Medulla oblongata (tissue), 1 donor: ENCODE data around the gene PSMB11.
A peak's percentile ranks its signal among the peaks of the same experiment; 100 is the strongest.

Experiments
- DNase-seq: peaks from one replicate; pipeline ENCODE4 v3.0.0-alpha.2; 2015; ENCODE audit errors: extremely low spot score

The PSMB11 gene

GRCh38 chr14:23058654-23059504 lies 16.9 kb downstream of the PSMB11 start:
- DNase-seq, result no peak

DNA sequence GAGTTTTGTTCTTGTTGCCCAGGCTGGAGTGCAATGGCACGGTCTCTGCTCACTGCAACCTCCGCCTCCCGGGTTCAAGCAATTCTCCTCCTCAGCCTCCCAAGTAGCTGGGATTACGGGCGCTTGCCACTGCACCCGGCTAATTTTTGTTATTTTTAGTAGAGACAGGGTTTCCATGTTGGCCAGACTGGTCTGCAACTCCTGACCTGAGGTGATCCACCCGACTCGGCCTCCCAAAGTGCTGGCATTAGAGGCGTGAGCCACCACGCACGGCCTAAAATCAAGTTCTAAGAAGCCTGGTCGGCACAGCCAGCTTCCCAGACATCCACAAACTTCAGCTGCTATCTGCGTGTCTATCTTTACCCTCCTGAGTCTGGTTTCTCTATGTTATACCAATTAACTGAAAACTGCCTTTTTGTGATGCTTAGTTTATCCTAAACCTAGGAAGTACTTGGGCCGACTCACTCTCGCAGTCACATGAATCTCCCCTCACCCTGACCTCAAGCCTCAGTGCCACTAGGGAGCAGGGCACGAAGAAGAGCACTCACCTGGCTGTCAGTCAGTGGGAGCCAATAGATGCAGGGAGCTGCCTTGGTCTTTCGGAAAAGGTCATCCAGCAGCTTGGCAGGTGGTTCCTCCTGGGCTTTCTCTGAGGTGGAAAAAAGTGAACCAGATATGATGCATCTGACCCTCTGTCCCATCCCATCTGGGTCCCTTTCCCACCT lies 18.7 kb downstream of the PSMB11 start:
- DNase-seq, result no peak

DNA sequence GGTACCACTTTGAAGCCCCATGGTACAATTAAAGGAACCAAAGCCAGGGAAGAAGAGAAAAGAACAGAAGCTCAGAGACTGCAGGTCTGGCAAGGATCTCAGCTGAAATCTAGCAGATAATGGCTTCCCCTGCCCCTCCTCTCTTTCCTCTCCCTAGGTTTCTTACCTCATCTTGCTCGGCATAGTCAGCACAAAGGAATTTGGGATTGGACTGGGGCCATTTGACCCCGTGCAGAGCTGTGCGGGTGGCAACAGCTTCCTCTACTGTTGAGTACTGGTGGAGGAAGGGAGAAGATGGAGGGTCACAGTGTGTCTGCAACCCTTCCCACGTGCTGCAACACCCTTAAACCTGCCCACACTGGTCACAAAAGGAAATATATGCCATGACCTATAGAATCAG lies 20.0 kb downstream of the PSMB11 start:
- DNase-seq, result no peak

DNA sequence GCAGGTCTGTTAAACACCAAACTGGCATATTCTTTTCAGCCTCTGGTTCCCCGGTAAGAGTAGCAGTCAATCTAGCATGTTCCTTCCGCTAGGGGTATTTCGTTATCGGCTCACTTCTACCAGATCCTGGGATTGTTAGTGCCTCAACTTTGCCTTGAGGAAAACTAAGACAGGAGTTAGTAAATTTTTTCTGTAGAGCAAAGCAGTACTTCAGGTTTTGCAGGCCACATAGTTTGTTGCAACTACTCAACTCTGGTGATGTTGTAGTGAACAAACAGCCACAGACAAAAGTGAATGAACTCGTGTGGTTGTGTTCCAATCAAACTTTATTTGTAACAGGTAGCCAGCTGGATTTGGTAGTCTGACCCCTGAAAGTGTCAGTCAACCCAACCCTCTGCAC lies 21.6 kb downstream of the PSMB11 start:
- no peak for DNase-seq

DNA sequence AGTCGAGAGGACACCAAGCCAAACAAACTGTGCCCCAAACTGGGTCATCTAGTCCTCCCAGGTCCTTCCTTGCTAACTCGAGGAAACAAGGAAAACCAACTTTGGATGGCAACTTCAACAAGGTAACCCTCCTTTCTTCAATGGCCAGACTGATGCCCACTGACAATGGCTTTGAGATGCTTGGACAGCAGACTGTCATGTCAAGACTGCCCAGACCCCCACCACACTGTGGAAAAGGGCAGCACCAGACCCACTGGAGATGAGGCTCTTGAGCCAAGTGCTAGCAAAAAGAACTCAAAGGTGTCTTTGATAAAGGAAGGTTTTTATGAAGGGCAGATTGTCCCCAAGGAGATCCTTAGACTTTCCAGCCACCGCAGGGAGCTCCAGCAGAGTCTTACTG lies 24.4 kb downstream of the PSMB11 start:
- DNase-seq, result no peak

DNA sequence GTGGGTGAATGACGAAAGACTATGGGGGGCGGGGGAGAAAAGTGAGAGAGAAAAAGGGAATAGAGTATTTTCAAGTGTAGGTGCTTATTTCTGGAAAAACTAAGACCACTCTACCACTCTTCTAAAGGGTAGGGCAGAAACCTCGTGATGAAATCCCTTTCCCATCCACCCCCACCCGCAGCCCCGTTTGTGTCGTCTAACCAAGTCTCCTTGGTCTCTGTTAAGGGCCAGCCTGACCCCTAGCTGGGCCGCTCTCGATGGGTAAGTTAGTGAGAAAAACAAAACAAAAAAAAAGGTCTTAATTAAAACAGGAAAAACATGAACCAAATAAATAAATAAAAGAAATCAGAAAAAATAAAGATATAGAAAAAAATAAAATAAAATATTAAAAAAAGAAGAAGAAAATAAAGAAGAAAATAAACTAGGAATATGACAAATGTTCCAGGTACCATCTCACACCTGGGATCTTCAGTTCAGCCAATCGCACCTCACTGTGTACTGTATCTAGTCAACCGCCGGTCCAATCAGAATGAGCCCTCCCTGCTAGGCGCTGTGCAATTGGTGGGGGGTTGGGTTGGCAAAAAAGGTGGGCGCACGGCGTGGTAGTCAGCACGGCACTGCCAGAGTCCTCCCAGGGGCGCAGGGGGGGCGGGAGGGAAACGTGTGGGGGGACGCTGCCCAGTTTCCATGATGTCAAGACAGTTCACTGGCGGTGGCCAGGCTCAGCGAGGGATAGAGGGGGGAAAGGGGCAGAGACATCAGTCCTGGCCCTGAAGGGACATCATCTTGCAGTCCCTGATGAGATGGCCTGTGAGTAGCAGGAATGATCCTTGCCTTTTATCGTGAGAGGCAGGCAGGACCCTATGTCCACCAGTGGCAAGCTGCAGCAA lies 25.1 kb downstream of the PSMB11 start:
- DNase-seq, result no peak

GRCh38 chr14:23067847-23068788 lies 26.1 kb downstream of the PSMB11 start:
- no peak for DNase-seq

DNA sequence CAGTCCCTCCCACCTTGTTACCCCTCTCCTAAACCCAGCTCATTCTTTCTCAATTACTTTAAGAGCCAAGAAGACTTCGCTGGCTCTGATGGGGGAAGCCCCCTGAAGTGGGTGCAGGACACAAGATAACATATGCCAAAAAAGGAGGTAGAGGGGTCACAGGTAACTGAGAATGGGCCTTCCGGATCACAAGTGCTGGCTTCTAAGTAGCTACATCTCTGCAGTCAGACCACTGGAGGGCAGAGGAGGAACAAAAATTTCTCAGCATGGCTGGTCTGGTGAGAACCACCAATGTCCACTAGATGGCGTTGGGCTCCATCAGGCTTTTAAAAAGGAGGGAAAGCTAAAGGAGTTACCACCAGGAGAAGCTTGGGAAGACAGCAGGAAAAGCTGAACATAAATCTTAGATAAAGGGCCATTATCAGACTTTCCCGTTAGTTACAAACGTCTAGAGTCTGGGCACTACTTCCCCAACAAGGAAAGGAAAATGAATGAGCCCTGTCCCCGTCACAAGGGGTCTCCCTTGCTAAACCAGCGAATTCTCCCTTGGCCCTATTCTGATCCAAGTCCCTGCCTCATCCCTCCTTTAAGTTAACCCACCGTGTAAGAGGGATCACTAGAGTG lies 26.9 kb downstream of the PSMB11 start:
- DNase-seq, result peak; percentile 95

DNA sequence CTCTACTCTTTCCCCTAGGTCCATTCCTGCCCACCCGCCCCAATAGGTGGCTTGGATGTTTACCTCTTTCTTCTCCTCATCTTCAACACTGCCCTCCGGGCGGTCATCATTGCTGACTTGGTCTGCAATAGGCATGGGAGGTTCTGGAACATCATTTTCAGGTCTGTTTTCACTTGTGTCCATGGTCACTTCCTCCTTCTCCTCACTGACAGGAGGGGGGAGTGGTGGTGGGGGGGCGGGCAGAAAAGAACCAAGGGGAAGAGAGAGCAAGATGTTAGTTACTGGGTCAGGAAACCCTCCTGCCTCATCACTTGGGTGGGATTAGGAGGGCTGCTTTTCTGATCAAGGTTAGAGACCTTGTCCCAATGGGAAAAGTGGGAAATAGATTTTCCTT lies 27.4 kb downstream of the PSMB11 start:
- DNase-seq, result peak; percentile 35

DNA sequence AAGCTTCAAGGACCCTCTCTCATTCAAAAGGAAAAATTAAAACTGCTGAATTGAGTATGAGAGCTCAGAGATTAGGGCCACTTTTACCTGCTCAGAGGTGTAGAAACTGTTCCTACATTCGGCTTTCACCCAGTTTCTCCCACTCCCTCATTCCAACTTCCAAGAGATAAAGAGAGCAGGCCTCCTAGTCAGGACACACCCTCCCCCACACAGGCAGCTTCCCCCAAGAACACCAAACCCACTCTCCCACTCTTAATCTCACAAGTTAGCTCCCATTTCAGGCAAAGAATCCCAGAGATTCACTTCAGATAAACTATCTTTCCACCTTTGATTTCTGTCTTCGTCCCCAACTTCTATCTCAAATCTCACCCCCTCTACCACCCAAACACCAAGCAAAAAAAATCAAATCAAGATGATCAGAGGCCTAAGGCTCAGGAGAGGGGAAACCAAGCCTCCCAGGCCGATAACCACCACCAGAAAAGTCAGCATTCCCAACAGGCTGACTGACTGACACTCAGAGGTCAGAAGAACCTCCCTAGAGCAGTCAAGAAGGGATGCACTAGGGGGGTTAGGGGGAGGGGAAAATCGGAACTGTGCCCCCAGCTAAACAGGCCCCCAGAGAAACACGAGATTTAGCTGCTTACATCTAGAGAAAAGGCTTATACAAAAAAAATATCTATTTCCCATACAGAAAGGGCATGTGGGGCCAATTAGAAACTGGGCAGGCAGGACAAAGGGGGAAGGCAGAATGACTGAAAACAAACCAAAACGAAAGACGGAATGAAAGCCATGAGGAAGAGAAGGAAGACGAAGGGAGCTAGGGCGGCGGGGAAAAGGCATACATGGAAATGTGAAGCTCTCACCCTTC lies 28.5 kb downstream of the PSMB11 start:
- DNase-seq, result no peak

DNA sequence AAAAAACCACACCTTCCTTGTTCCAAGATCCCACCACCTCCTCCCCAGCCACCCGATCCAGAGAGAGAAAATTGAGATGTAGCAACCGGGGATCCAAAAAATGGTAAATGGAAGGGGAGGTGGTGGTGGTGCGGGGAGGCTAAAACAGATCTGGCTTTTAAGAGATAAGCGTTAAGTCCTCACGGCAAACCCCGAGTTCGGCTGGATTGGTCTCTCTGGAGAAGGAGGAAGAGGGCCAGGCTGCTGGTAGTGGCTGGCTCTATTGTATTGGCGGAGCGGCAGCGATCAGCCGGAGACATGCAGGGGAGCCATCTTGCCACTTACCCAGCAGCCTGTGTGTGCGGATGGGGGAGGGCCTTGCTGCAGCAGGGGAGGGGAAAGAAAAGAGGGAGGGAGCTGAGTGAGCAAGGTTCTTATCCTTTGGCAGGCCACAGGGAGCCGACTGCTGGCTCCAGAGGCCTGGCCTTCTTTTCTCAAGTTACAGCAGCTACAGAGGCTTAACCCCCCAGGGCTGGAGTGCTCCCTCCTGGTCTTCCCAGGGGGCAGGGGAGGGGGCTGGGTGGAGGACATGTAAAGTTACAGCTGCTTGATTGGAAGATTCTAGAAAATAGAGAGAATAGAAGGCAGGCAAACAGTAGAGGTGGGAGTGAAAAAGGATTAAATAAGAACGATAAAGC lies 29.4 kb downstream of the PSMB11 start:
- peak; percentile 92 for DNase-seq

DNA sequence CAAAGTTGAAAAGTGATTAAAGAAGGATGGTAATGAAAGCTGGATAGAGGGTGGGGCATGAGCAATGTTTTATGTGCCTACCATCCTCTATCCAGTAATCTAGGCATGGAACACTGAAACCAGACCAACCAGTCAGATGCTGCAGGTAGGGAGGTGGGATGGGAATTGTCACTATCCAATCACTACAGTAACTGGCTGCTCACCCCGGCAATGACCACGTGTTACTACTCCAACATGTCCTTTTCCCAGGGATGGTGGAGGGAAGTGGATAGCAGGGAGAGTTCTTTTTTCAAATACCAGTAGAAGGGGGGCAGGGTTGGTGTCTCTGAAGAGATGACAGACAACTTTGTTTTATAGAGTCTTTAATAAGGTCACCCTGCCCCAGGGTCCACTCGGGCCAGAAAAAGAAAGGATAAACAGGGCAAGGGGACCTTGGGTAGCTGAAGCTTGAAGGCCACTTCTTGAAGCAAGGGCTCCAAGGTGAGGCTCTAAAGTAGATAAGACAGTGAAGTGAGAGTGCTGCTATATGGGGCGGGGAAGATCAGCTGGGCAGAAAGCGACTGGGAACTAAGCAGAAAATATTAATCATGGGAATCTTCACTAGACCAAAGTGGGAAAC lies 30.0 kb downstream of the PSMB11 start:
- DNase-seq, result no peak

DNA sequence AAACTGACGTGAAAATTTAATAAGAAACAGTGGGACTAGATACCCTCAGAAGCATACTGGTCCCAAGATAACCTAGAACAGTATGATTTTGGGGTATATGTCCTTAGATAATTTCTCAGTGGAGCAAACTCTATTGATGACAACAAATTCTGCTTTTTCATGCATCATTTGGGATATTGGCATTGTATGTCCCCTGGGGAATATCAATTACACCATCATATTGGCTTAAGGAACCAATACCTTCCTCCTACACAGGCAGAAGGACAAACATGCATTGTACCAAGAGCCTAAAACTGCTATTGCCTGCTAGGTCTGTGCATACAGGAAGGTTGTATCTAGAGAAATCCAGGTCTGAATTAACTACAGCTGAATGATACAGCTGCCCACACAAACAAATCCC lies 32.9 kb downstream of the PSMB11 start:
- DNase-seq, result no peak

DNA sequence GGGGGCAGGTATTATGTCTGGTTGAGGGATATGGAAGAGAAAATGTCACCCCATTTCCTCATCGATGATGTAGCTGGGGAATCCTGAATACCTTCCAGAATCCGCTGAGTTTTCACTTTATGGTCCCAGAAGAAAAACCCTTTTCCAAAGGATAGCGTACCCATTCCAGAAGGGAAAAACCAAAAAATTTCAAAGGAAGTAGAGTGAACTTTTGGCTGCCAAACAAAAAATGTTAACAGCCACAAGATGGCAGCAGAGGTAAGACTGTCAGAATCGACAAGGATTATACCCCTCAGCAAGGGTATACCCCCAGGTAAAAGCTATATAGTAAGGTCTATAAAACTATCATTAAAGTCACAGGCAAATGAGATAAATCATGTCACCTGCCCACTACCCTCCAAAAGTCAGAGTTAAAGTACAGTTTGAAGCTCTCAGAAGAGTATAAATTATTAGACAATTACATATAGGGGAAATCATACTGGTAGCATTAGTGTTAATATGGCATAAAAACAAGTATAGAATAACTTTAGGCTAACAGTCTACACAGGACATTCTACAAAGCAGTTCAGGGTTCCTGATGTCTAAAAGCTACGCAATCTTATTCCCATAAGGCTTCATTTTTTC lies 34.9 kb downstream of the PSMB11 start:
- DNase-seq, result peak; percentile 51

DNA sequence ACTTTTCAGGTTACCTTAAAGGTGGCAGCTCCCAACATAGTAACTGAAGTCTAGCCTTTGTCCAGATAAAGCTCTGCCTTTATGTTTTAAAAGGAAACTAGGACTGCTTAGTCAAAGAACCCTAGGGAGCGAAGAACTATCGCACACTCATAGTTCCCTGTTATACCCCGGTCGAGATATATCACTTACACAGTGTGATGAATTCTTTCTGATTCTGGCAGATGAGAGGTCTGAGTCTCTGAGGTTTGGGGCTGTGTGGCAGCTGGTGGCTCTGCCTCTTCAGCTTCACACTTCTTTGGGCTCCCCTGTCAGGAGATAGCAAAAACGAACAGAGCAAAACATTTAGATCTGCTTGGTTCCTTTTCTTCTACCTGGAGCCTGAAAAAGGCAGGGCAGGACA lies 36.0 kb downstream of the PSMB11 start:
- no peak for DNase-seq

- peak; percentile 79 for DNase-seq
These were observed 36.7 kb downstream of the PSMB11 start for GRCh38 chr14:23078692-23079116.

DNA sequence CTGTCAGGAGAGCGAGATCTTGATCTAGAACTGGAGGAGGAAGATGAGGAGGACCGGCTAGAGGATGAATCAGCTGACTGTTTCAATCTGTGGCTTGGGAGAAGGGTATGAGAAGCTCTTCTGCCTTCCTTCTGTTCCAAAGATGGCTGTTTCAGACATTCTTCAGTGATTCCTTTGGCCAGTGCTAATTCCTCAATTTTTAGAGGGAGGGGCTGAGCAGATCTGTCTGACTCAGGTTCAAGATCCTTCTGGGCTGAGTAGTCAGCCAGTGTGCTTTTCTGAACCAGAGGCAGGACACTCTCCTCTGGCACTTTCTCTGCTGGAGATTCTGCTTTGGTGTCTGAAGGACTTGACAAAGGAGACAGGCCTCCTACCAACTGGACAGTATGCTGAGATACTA lies 37.7 kb downstream of the PSMB11 start:
- DNase-seq, result no peak

DNA sequence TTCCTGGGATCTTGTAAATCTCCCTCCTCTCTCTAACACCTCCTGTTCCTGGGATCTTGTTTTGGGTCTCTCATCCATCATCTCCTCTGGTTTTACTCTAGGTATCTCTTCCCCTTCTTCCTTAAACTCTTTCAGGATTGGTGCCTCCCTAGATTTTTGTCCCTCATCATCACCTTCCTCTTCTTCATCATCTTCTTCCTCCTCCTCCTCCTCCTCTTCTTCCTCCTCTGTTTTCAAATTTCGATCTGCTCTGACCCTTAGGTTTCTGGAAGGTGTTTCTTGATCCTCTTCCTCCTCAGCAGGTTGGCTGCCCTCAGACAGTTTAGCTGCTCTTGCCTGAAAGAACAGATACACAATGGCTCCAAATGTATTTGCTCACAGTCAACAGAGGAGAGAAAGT lies 38.5 kb downstream of the PSMB11 start:
- DNase-seq, result no peak
